ENCODE measurements around the gene OSBPL2.

Gene OSBPL2

DNA sequence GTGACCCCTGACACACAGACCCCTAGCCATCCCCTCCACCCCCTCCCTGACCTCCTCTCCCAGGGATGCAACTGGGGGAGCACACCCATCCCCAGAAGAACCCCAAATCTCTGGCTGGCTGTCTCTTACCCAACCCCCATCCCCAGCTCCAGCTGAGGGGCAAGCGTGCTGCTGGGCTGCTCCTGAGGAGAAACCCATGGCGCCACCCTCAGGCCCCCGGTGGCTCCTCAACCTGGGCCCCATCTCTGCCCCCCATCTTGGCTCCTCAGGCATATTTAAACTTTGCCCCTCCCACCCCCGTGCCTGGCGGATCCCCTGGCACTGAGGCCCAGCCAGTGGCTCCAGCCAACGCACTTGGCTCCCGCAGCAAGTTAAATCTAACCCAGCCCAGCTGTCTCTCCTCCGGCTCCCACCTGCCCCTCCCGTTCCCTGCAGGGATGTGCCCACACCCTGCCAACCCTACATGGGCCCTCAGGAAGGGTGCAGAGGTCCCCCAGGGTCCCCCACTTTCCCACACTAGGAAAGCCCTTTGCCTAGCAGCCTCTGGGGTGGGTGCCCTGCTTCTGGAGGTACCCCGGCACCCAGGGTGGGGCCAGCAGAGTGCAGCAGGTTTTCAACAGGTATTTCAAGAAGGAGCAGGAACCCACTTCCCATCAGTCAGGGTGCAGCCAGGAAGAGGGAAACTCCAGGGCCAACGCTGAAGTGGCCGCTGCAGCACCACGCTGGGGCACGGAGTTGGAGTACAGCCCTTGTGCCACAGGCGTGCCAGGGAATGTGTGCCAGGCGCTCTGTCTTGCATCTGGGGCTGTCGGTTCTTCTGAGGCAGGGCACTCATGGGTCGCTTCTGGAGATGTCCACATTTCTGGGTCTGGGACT, 5.3 kb upstream of the OSBPL2 start:
- peaks cover 0 to 3% of the 10 kb centered on the region in 2 donors for H3K27me3 Mint-ChIP-seq
- peaks cover 5 to 7% of the 10 kb centered on the region in 2 donors for H3K4me1 Mint-ChIP-seq
- peaks cover 0 to 2% of the 10 kb centered on the region in 2 donors for H3K9me3 Mint-ChIP-seq
- H3K4me3 Mint-ChIP-seq, result no peak overlapping the region
- no peak for ATAC-seq (replicated peaks)
- no peak for DNase-seq
- no peaks in the 10 kb centered on the region for H3K36me3 Mint-ChIP-seq
- H3K27ac Mint-ChIP-seq, result no peak overlapping the region

DNA sequence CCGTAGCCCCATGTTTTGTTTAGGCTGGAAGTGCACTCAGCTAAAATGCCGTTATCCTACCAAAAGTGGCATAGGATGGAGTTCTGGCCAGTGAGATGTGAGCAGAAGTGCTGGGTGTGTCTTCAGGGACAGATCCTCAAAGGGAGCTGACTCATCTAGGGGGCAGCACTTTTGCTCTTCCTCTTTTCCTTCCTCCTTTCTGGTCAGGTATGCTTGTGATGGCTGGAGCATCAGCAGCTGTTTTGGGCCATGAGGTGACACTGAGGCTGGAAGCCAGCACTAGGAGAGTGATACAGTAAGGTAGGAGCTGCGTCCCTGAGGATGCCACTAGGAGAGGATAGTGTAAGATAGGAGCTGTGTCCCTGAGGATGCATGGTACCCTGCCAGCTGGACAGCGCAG, 4.6 kb upstream of the OSBPL2 start:
- Mint-ChIP-seq H3K4me3 (no peak overlapping the region), H3K9me3 (peaks cover 0 to 2% of the 10 kb centered on the region in 2 donors), H3K4me1 (peaks cover 7% of the 10 kb centered on the region in 2 donors), H3K27ac (no peak overlapping the region), H3K27me3 (no peaks in the 10 kb centered on the region), H3K36me3 (no peaks in the 10 kb centered on the region)
- ATAC-seq (replicated peaks) (no peak), DNase-seq (no peak)

DNA sequence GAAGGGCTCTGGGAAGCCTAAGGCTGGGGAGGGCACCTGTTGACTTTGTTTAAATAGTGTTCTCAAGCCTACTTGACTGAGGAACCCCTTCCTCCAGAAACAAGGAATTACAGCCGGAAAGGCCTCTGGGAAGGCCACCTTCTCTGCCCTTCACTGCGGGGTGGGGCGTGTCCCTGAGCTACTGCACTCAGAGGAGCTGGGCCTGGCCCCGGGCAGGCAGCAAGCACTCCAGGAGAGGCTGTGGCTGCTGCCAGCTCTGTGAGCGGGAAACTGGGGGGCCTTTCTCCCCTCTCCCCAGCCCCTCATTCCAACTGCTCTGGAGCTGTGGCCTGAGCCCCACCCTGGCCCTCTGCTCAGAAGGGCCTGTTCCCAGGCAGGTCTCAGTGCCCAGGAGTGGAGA, 4.0 kb upstream of the OSBPL2 start:
- H3K4me1 Mint-ChIP-seq, result peaks cover 7 to 10% of the 10 kb centered on the region in 2 donors
- H3K9me3 Mint-ChIP-seq, result peaks cover 0 to 2% of the 10 kb centered on the region in 2 donors
- H3K27ac Mint-ChIP-seq, result no peak overlapping the region
- no peaks in the 10 kb centered on the region for H3K36me3 Mint-ChIP-seq
- H3K27me3 Mint-ChIP-seq, result no peaks in the 10 kb centered on the region
- no peak overlapping the region for H3K4me3 Mint-ChIP-seq
- ATAC-seq (replicated peaks) (no peak), DNase-seq (no peak)

DNA sequence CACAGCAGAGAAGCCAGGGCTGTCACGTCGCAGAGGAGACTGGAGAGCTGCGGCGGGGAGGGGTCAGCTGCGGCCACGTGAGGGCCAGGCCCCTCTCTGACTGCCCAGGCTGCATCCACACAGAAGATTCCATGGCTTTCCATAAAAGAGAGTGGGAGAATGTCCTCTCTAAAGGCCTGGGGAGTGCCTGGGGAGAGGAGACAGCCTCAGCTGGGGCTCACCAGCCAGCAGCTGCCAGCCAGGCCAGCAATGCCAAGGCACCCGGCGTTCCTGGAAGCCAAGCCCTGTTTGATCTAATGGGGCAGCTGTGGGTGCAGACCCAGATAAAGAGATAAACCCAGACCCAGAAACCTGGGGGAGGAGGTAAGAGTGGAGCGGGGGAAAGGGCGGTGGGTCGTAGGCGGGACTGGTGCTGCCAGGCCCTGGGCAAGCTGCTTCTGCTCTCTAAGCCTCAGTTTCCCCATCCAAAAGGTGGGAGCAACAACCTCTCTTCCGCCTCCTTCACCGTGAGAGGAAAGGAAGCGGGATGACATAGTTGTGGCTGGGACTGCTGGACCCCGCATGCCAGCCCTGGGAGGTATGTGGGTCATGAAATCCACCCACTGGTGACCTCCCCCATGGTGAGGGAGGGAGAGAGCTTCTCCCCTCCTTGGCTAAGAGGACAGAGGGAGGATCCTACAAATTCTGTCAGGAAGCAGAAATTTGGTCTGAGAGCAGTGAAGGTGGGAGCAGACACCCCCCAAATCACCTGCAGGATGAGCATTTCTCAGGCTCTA, 3.1 kb upstream of the OSBPL2 start:
- Mint-ChIP-seq H3K27ac (no peak overlapping the region), H3K4me3 (no peak overlapping the region), H3K9me3 (peaks cover 0 to 2% of the 10 kb centered on the region in 2 donors), H3K4me1 (peaks cover 9 to 19% of the 10 kb centered on the region in 2 donors), H3K27me3 (no peaks in the 10 kb centered on the region), H3K36me3 (no peaks in the 10 kb centered on the region)
- DNase-seq, result no peak
- no peak for ATAC-seq (replicated peaks)

DNA sequence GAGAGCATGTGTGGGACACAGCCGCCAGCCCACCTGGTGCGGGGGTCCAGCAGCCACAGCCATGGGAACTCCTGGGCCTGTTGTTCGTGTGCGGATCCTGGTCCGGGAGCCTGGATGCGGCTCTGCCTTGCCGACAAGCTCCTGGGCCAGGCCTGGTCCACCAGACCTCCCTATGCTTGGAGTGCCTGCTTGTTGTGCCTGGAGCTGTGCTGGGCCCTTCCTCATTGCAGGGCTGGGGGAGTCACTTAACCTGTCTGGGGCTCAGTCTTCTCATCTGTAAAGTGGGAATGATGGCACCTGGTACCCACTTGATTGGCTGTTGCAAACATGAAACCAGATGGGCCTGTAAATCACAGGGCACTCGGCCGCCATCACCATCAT, 2.6 kb upstream of the OSBPL2 start:
- Mint-ChIP-seq H3K27me3 (no peaks in the 10 kb centered on the region), H3K27ac (no peak overlapping the region), H3K4me1 (peaks cover 11 to 21% of the 10 kb centered on the region in 2 donors), H3K36me3 (no peaks in the 10 kb centered on the region), H3K4me3 (no peak overlapping the region), H3K9me3 (peaks cover 0 to 2% of the 10 kb centered on the region in 2 donors)
- ATAC-seq (replicated peaks) (no peak), DNase-seq (no peak)

DNA sequence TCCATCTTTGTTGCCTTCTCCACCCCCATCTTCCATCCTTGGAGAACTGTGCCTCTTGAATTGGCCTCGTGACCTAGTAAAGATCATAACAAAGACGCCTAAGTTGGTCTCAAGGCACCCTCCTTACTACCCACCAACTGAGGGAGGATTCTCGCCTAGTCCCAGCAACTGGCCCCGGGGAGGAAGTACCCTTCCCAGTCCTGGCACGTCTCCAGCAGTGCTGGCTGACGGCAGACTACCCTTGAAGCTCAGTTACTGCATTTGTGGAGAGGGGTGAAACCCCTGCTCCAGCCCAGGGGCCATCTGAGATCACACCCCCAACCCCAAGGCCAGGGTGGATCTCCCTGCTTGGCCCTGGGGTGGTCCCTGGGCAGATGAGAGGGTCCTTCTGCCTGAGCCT, 2.1 kb upstream of the OSBPL2 start:
- peaks cover 0 to 2% of the 10 kb centered on the region in 2 donors for H3K9me3 Mint-ChIP-seq
- DNase-seq (no peak), ATAC-seq (replicated peaks) (no peak)
- peaks cover 11 to 21% of the 10 kb centered on the region in 2 donors for H3K4me1 Mint-ChIP-seq
- H3K27ac Mint-ChIP-seq, result no peak overlapping the region
- H3K27me3 Mint-ChIP-seq, result no peaks in the 10 kb centered on the region
- no peak overlapping the region for H3K4me3 Mint-ChIP-seq
- no peaks in the 10 kb centered on the region for H3K36me3 Mint-ChIP-seq

DNA sequence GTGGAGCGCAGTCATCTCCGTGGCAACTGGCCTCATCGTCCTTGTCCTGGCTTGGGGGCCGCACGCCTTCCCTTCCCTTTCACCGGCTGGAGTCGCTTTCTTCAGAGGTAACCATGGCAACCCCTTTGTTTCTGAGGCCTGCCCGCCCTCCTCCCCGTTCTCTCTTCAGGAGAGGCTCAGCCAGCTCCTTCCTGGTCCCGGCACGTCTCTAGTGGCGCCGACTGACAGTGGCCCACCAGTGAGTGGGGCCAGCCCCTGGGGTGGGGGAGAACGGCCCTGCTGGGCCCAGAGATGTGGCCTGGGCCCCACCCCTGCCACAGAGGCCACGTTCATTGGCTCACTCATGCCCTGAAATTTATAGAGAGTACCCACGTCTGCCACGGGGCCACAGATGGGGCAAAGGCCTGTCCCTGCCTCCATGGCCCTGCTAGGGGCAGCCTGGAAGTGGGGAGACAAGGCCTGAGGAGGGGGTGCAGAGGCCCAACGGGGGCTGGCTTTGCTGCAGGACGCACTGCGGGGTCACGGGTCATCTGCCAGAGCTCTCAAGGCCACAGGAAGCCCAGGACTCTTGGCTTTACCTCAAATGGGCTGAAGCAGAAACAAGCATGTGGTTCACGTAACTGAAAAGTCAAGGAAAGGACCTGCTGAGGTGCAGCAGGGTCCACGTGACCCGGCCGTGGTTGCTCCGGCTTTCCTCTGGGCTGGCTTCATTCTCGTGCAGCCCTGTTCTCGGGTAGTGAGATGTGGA, 1.4 kb upstream of the OSBPL2 start:
- H3K9me3 Mint-ChIP-seq, result peaks cover 0 to 2% of the 10 kb centered on the region in 2 donors
- peaks cover 16 to 29% of the 10 kb centered on the region in 2 donors for H3K4me1 Mint-ChIP-seq
- H3K4me3 Mint-ChIP-seq, result no peak overlapping the region
- H3K27me3 Mint-ChIP-seq, result no peaks in the 10 kb centered on the region
- DNase-seq, result no peak
- ATAC-seq (replicated peaks), result no peak
- no peak overlapping the region for H3K27ac Mint-ChIP-seq
- peaks cover under 1 to 5% of the 10 kb centered on the region in 2 donors for H3K36me3 Mint-ChIP-seq

DNA sequence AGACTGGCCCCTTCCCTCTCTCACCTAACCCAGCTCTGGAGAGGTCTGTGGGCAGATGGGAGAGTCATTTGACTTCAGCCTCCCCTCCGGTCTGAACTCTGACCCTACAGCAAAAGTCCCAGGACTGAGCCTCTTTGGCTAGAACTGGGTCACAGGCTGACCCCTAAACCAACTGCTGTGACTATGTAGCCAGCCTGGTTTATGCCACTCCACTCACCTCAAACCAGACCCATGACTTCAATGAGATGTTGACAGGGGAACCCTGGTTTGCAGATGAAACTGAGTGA, 864 bp upstream of the OSBPL2 start:
- peak overlapping the region; percentile 78 for H3K27ac Mint-ChIP-seq
- peaks cover 17 to 34% of the 10 kb centered on the region in 2 donors for H3K4me1 Mint-ChIP-seq
- H3K4me3 Mint-ChIP-seq, result peak overlapping the region; percentile 84 to 85

DNA sequence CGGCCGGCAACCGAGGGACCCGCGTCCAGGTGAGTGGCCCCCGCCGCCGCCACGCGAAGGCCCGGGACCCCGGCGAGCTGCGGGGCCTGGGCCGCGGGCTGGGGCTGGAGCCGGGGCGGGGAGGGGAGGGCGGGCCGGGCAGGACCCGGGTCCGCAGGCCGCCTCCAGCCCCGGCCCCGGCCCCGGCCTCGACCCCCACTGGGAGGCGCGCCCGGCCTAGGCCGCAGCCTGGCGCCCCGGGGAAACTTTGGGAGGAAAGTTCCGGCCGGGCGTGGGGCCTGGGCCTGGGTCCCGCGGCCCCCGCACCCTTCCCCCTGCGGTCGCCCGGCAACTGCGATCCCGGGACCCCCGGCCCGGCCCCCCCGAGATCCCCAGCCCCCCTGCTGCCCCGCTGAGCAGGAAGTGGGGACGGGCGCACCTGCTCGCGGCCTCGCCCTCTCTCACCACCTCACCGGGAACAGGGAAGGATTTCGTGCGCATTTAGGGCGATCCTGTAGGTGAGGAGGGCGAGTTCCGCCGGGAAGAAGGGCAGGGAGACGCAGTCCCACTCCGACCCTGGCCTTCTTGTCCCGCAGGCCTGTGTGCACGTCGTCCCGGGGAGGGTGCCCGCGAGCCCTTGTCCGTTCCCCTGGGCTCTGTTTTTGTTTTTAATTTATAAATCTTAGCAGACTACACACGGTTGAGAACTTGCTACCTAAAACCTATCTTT, 402 bp downstream of the OSBPL2 start:
- Mint-ChIP-seq H3K27ac (peak overlapping the region; percentile 86), H3K27me3 (no peaks in the 10 kb centered on the region), H3K36me3 (peaks cover 6 to 8% of the 10 kb centered on the region in 2 donors), H3K4me1 (peaks cover 21 to 36% of the 10 kb centered on the region in 2 donors), H3K4me3 (peak overlapping the region; percentile 77 to 83), H3K9me3 (peaks cover 0 to 1% of the 10 kb centered on the region in 2 donors)
- DNase-seq (no peak), ATAC-seq (replicated peaks) (peak; percentile 7)

More for the DNA sequence above, 864 bp upstream of the OSBPL2 start:
- Mint-ChIP-seq H3K27me3 (no peaks in the 10 kb centered on the region), H3K36me3 (peaks cover 3 to 6% of the 10 kb centered on the region in 2 donors), H3K9me3 (peaks cover 0 to 2% of the 10 kb centered on the region in 2 donors)
- no peak for DNase-seq
- no peak for ATAC-seq (replicated peaks)

DNA sequence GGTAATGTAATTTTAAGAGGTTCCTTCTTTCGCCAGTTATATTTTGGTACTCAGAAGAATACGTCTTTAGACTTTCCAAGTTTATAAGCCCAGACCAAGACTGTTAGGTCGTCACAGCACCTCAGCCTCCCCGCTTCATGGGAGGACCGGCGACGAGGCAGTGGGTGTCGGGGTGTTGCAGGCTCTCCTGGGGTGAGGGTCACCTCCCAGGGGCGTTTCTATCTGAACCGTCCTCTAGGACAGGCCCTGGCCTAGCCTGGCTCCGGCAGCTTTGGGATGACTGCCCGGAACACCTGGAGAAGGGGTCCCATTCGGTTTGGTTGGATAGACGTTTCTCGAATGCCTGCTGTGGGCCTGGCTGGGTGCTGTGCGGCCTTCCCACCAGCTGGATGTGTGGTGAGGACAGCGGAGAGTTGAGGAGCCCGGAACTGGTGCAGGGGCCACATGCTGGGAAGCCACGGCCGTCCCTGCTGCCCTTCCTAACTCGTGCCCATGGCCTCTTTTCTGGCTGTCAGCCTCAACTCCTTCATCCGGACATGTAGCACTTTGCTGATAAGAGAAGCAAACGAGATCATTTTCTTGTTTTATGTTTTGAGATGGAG, 1.1 kb downstream of the OSBPL2 start:
- Mint-ChIP-seq H3K4me1 (peaks cover 21 to 43% of the 10 kb centered on the region in 2 donors), H3K9me3 (no peaks in the 10 kb centered on the region), H3K4me3 (peak overlapping the region; percentile 77 to 83), H3K27ac (peak overlapping the region; percentile 86), H3K36me3 (peaks cover 8 to 10% of the 10 kb centered on the region in 2 donors), H3K27me3 (no peaks in the 10 kb centered on the region)
- no peak for ATAC-seq (replicated peaks)
- DNase-seq, result no peak

DNA sequence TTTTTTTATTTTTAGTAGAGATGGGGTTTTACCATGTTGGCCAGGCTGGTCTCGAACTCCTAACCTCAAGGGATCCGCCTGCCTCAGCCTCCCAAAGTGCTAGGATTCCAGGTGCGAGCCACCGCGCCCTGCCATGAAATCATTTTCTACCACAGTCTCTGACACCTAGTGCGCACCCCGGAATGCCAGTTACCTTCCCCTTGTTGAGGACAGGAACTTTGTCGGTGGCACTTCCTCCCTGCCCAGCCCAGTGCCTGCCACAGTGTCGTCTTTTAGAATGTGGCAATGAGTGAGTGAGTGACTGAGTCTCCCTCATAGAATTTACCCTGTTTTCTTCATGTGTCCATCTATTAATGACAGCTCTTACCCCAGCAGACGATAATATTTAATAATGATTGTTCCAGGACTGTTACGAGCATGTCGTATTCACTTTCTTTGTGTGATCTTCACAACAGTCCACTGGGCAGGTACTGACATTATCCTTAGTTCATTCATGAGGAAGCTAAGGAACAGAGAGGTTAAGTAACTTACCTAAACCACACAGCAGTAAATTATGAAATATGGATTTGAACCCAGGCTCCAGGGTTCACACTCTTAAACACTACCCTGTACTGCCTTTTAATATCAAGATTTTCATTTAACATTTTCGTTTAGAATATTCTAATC, 1.8 kb downstream of the OSBPL2 start:
- DNase-seq, result no peak
- no peaks in the 10 kb centered on the region for H3K9me3 Mint-ChIP-seq
- no peak overlapping the region for H3K27ac Mint-ChIP-seq

DNA sequence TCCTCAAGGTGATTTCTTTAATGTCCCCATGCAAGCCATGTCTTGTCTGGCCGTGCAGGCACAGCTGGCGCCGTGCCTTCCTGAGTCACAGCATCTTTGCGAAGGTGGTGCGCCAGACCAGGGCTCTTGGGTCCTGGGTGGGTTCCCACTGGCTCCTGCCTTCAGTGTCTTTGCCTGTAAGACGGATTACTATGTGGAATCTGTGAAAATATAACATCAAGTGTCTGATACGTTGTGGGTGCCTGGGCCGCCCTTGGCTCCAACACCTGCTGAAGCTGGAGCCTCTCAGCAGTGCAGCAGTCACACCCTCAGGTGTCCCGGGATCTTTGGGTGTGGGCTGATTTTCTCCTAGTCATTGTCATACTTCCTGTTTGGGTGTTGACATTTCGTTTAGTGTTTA, 3.2 kb downstream of the OSBPL2 start:
- Mint-ChIP-seq H3K27me3 (no peaks in the 10 kb centered on the region), H3K36me3 (peaks cover 8 to 10% of the 10 kb centered on the region in 2 donors), H3K4me1 (peaks cover 26 to 54% of the 10 kb centered on the region in 2 donors), H3K27ac (peak overlapping the region; percentile 56), H3K9me3 (no peaks in the 10 kb centered on the region), H3K4me3 (no peak overlapping the region)
- no peak for DNase-seq
- no peak for ATAC-seq (replicated peaks)

More for the DNA sequence above, 1.8 kb downstream of the OSBPL2 start:
- H3K4me3 Mint-ChIP-seq, result peak overlapping the region; percentile 77 to 83
- ATAC-seq (replicated peaks), result no peak
- peaks cover 8 to 10% of the 10 kb centered on the region in 2 donors for H3K36me3 Mint-ChIP-seq
- no peaks in the 10 kb centered on the region for H3K27me3 Mint-ChIP-seq
- peaks cover 24 to 49% of the 10 kb centered on the region in 2 donors for H3K4me1 Mint-ChIP-seq

DNA sequence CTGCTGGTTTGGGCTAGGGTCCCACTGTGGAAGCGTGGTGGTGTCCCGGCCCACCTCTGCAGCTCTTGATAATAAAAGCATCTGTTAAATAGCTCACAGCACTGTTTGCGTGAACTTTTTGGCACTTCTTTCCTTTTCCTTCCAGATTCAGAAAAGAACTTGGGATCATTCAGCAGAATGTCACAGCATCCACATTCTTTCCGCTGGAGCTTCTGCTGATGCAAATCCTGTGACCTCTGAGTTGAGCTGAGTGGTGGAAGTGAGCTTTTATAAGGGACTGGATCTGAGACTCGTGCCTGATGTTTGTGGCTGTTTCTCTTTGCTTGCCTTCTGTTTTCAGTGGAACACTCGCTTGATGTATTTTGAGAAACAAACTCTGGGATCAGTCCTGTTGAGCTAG, 3.9 kb downstream of the OSBPL2 start:
- ATAC-seq (replicated peaks), result no peak
- no peak for DNase-seq
- peak overlapping the region; percentile 67 for H3K27ac Mint-ChIP-seq
- H3K4me3 Mint-ChIP-seq, result no peak overlapping the region
- peaks cover 8 to 10% of the 10 kb centered on the region in 2 donors for H3K36me3 Mint-ChIP-seq
- peaks cover 27 to 60% of the 10 kb centered on the region in 2 donors for H3K4me1 Mint-ChIP-seq
- H3K9me3 Mint-ChIP-seq, result no peaks in the 10 kb centered on the region
- H3K27me3 Mint-ChIP-seq, result no peaks in the 10 kb centered on the region
